Activated T-cell treated with anti-CD3 and anti-CD28 coated beads for 4 hours (primary cell): ENCODE results near the gene SYNE4.

Source experiments
- DNase-seq: peaks from one replicate; pipeline ENCODE4 v3.0.0-alpha.2; 2020

Gene SYNE4

GRCh38 chr19:36023432-36023831 lies 14.8 kb upstream of the SYNE4 start:
- no peak for DNase-seq

GRCh38 chr19:36019061-36019670 lies 10.6 kb upstream of the SYNE4 start:
- DNase-seq = no peak

- peak; percentile 97 for DNase-seq
Observed at GRCh38 chr19:36014012-36014924, 5.7 kb upstream of the SYNE4 start, which contains the start of gene ALKBH6. Gene ALKBH6 (minus strand): TSS chr19:36014213. CDS start chr19:36013397, 816 bp downstream.

- DNase-seq = no peak
Observed at GRCh38 chr19:36013280-36014011, 4.8 kb upstream of the SYNE4 start.

GRCh38 chr19:36010402-36010801 lies 1.8 kb upstream of the SYNE4 start:
- DNase-seq = no peak

GRCh38 chr19:36009633-36010379 lies 1.2 kb upstream of the SYNE4 start:
- DNase-seq = no peak

- DNase-seq = no peak
Observed at GRCh38 chr19:36009220-36009619, 607 bp upstream of the SYNE4 start.

- DNase-seq = no peak
Observed at GRCh38 chr19:36006955-36007354, 1.7 kb downstream of the SYNE4 start.

GRCh38 chr19:36003284-36003683 lies 5.3 kb downstream of the SYNE4 start:
- DNase-seq = no peak

GRCh38 chr19:36001605-36002004 lies 7.0 kb downstream of the SYNE4 start:
- DNase-seq = no peak

- DNase-seq = no peak
Observed at GRCh38 chr19:35996777-35997176, 11.8 kb downstream of the SYNE4 start.

GRCh38 chr19:35995048-35995993 lies 13.3 kb downstream of the SYNE4 start, which contains the start of gene SDHAF1:
Gene SDHAF1 (plus strand): TSS chr19:35995188. CDS start chr19:35995275, 87 bp downstream.
- DNase-seq = peak; percentile 87

GRCh38 chr19:35993923-35994598 lies 14.6 kb downstream of the SYNE4 start:
- DNase-seq = no peak

GRCh38 chr19:35992907-35993765 lies 15.5 kb downstream of the SYNE4 start:
- no peak for DNase-seq

- DNase-seq = no peak
Observed at GRCh38 chr19:35991731-35992450, 16.7 kb downstream of the SYNE4 start.

GRCh38 chr19:35990771-35991730 lies 17.6 kb downstream of the SYNE4 start:
- no peak for DNase-seq

GRCh38 chr19:35990156-35990555 lies 18.5 kb downstream of the SYNE4 start:
- no peak for DNase-seq

- DNase-seq = no peak
Observed at GRCh38 chr19:35988824-35989223, 19.8 kb downstream of the SYNE4 start.
